HG03442 (cell line): Measurements from ENCODE around the gene CPM.

Experiments used
- ATAC-seq: cut with Tn5 transposase; IDR thresholded peaks from one replicate; pipeline ENCODE4 v1.9.1; 2021; ENCODE audit warnings: mild to moderate bottlenecking, moderate library complexity; ENCODE audit not compliant: unreplicated experiment

CPM gene

GRCh38 chr12:68932961-68933893 lies at the start of gene CPM:
Gene CPM (minus strand): TSS chr12:68933171. CDS start chr12:68932837, 334 bp downstream.
- peak; percentile 94 for ATAC-seq

- no peak for ATAC-seq
Measured at GRCh38 chr12:68981516-68981915, 48.5 kb upstream of the CPM start.

- no peak for ATAC-seq
Measured at GRCh38 chr12:68980476-68981212, 47.7 kb upstream of the CPM start.

GRCh38 chr12:68978678-68979077 lies 45.7 kb upstream of the CPM start:
- no peak for ATAC-seq

GRCh38 chr12:68977909-68978610 lies 45.1 kb upstream of the CPM start:
- no peak for ATAC-seq

GRCh38 chr12:68977335-68977734 lies 44.4 kb upstream of the CPM start:
- ATAC-seq = no peak

GRCh38 chr12:68976395-68976841 lies 43.4 kb upstream of the CPM start:
- ATAC-seq = no peak

- no peak for ATAC-seq
Measured at GRCh38 chr12:68975811-68976210, 42.8 kb upstream of the CPM start.

GRCh38 chr12:68972595-68972994 lies 39.6 kb upstream of the CPM start:
- ATAC-seq = no peak

- ATAC-seq = no peak
Measured at GRCh38 chr12:68971404-68971803, 38.4 kb upstream of the CPM start.

- ATAC-seq = no peak
Measured at GRCh38 chr12:68970951-68971350, 38.0 kb upstream of the CPM start.

- ATAC-seq = no peak
Measured at GRCh38 chr12:68970306-68970705, 37.3 kb upstream of the CPM start.

- ATAC-seq = no peak
Measured at GRCh38 chr12:68967046-68967445, 34.1 kb upstream of the CPM start.

- no peak for ATAC-seq
Measured at GRCh38 chr12:68963856-68964745, 31.1 kb upstream of the CPM start.

GRCh38 chr12:68962877-68963855 lies 30.2 kb upstream of the CPM start:
- ATAC-seq = no peak

GRCh38 chr12:68959891-68960464 lies 27.0 kb upstream of the CPM start:
- no peak for ATAC-seq

GRCh38 chr12:68959143-68959858 lies 26.3 kb upstream of the CPM start:
- no peak for ATAC-seq

- ATAC-seq = peak; percentile 97
Measured at GRCh38 chr12:68958322-68958721, 25.4 kb upstream of the CPM start.
